Muscle of leg (tissue), 11 donors: ENCODE results near the gene CALHM1. TPM values are rescaled to one million over a fixed set of nuclear protein-coding genes. Genes with fewer than 3 reads are reported as not detected.
A peak's percentile ranks its signal among the peaks of the same experiment; 100 is the strongest.

Source experiments
- DNase-seq: peaks from one replicate; pipeline ENCODE4 v3.0.0; 2013
- H3K27ac ChIP-seq: one replicate; pipeline ENCODE4 v1.5.1; 2013; ENCODE audit warnings: mild to moderate bottlenecking, low read length, control low read depth
- H3K27me3 ChIP-seq: one replicate; pipeline ENCODE4 v1.6.1; 2013; ENCODE audit warnings: low read length; ENCODE audit not compliant: control insufficient read depth, insufficient read depth
- H3K36me3 ChIP-seq: one replicate; pipeline ENCODE4 v1.6.1; 2013; ENCODE audit warnings: low read length; ENCODE audit not compliant: control insufficient read depth, insufficient read depth
- H3K4me1 ChIP-seq: one replicate; pipeline ENCODE4 v1.6.1; 2013; ENCODE audit warnings: low read length; ENCODE audit not compliant: control insufficient read depth, insufficient read depth
- H3K4me3 ChIP-seq: one replicate; pipeline ENCODE4 v1.5.1; 2013; ENCODE audit warnings: low read length, control low read depth
- H3K9me3 ChIP-seq: replicated peaks from 2 replicates; pipeline ENCODE4 v1.6.1; 2013; ENCODE audit warnings: low read depth, low read length; ENCODE audit not compliant: control insufficient read depth
- WGBS: methylation state at CpG from one replicate; pipeline ENCODE4 v1.1.5; 2013; ENCODE audit warnings: missing lambda C conversion rate; ENCODE audit not compliant: insufficient coverage; 5-methylcytosine and 5-hydroxymethylcytosine counted together
- polyA plus RNA-seq, 8 donors: library from polyadenylated mRNA; unstranded; fragments of 120-200 nt; gene quantifications; one replicate each; pipeline versions ENCODE4 v1.2.1 to v1.2.3, GENCODE V29; 2013; ENCODE audit warnings: inconsistent platforms in 1 of 8, low replicate concordance in 1 of 8; ENCODE audit not compliant: insufficient read length in 8 of 8, insufficient read depth in 1 of 8
- total RNA-seq: library from RNA; stranded (reverse); fragments of 120-200 nt; gene quantifications from one replicate; pipeline ENCODE4 v1.2.4, GENCODE V29; 2013

CALHM1 gene
- total and polyA plus RNA-seq, 9 donors = 0.05 to 0.43 (median 0.08) TPM; not detected in 3

DNA sequence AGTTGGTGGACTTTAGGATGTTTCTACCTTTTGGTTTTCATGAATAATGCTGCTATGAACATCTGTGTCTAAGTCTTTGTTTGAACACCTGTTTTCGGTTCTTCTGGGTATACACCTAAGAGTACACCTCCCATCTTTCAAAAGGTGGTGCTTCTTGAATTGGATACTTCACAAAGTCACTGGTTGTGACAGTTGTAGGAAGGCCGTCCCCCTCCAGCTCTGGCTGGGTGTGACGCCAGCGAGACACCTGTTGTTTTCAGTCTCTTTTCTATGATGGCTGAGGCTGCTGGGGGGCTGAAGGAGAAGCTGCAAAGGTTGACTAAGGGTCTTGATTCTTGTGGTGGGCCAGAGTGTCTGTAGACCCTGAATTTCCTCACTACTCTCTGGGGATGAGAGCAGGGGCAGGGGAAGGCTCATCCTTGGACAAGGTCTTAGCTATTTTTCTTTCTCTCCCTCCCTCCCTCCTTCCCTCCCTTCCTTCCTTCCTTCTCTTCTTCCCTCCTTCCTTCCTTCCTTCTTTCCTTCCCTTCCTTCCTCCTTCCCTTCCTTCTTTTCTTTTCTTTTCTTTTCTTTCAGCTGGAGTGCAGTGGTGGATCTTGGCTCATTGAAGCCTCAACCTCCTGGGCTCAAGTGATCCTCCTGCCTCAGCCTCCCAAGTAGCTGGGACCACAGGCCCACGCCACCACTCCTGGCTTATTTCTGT, 40.4 kb upstream of the CALHM1 start:
- DNase-seq = peak; percentile 37
- H3K4me1 ChIP-seq = peaks cover 9% of the 10 kb centered on the region
- H3K36me3 ChIP-seq = no peaks in the 10 kb centered on the region
- H3K9me3 ChIP-seq = no peaks in the 10 kb centered on the region
- H3K4me3 ChIP-seq = no peak overlapping the region
- WGBS = 89% methylated on average over 3 of the region's 5 CpGs
- no peak overlapping the region for H3K27ac ChIP-seq
- peaks cover 30% of the 10 kb centered on the region for H3K27me3 ChIP-seq

GRCh38 chr10:103497161-103497915, 38.6 kb upstream of the CALHM1 start:
- Histone ChIP-seq H3K36me3 (no peaks in the 10 kb centered on the region), H3K27me3 (peaks cover 33% of the 10 kb centered on the region), H3K27ac (no peak overlapping the region), H3K4me1 (peaks cover 20% of the 10 kb centered on the region), H3K4me3 (no peak overlapping the region), H3K9me3 (no peaks in the 10 kb centered on the region)
- WGBS = 89% methylated on average over 5 of the region's 8 CpGs
- DNase-seq = no peak

DNA sequence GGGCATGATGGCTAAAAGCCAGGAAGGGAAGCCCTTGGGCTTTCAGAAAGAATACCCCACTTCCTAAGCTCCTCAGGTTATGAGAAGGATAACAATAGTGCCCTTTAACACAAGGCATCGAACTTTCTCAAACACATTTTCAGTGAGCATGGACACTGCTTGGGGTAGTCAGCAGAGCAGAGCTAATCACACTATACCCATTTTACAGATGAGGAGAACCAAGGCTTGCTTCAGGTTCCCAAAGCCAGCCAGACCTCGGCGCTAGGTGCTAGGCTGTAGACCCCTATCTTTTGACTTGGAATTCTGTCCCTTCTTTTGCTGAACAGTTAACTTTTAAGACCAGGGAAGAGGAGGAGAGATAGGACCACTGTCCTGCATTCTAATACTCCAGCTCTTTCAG, 36.6 kb upstream of the CALHM1 start:
- H3K9me3 ChIP-seq = no peaks in the 10 kb centered on the region
- no CpG with 5 or more reads among the region's 3 CpGs for WGBS
- H3K27me3 ChIP-seq = peaks cover 31% of the 10 kb centered on the region
- no peak overlapping the region for H3K4me3 ChIP-seq
- H3K36me3 ChIP-seq = no peaks in the 10 kb centered on the region
- no peak for DNase-seq
- H3K27ac ChIP-seq = no peak overlapping the region
- peaks cover 39% of the 10 kb centered on the region for H3K4me1 ChIP-seq

DNA sequence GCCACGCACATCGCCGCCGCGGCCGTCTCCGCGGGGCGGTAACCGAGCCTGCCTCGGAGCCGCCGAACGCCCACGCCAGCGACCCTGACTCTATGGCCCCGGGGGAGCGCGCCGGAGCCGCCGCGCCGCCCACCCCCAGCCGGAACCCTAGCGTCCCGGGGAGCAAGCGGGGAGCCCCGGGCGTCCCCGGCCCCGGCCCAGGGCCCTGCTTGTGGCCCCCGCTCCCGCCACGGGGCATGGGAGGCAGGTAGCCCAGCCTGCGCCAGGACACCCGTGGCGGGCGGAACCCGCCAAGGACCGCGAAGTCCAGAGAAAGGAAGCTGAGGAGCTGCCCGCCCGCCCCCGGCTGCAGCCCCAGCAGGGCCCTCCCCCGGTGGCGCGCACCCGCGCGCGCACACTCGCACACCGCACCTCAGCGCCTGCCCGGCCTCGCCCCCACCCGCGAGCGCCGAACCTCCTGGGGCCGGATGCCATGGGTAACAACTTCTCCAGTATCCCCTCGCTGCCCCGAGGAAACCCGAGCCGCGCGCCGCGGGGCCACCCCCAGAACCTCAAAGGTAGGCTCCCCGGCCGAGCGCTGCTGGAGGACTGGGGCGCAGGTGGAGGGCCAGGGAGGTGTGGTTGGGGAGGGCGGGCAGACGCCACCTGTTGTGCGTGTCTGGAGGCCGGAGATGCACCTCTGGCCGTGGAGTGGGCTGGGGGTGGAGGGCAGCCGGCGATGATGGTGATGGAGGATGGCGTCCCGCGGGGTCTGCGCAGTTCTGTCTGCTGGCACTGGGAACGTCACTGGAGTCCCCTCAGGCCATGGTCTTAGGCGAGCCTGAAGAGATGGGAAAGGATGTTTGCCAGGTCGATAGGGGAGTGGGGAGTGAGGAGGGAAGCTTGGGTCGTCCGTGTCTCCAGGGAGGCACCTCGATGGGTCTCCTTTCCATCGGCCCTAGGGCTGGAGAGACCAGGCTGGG, 35.5 kb upstream of the CALHM1 start:
- under 1% methylated on average over 86 of the region's 92 CpGs for WGBS
- H3K36me3 ChIP-seq = no peaks in the 10 kb centered on the region
- no peaks in the 10 kb centered on the region for H3K9me3 ChIP-seq
- peaks cover 40% of the 10 kb centered on the region for H3K4me1 ChIP-seq
- peak; percentile 29 for DNase-seq
- no peak overlapping the region for H3K27ac ChIP-seq
- H3K27me3 ChIP-seq = peaks cover 31% of the 10 kb centered on the region
- peak overlapping the region; percentile 49 for H3K4me3 ChIP-seq

DNA sequence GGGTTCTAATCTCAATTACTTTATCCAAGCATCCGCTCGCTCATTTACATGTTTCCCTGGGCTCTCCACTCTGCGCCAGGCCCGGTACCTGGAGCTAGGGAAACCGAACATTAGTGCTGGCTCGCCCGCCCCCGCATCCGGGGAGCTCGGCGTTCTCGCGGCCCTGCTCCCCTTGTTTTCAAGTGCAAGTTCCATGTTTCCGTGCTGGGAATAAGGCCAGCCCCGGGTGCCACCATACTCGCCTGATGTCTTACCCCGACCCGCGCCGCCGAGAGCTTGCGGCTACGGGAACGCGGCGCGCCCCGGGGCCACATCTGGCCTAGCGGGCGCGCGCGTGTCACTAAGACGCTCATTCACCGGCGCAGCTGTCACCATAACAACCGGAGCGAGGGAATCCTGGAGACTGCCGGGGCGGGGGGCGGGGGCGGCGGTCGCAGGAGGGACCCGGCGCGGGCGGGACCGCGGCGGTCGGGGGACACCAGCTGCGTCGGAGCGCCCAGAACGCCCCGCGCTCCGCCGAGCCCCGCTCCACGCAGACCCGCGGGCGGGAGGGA, 34.7 kb upstream of the CALHM1 start, which contains the start of gene NEURL1:
Gene NEURL1, plus strand, starts transcription at position 344 of the 554 bp plus-strand sequence. CDS start 683 bp downstream, outside the sequence.
- peak; percentile 81 for DNase-seq
- peak within 1 kb of the TSS; percentile 49 for H3K4me3 ChIP-seq
- peaks cover 38% of the 10 kb centered on the region for H3K4me1 ChIP-seq
- no peaks in the 10 kb centered on the region for H3K9me3 ChIP-seq
- H3K36me3 ChIP-seq = no peaks in the 10 kb centered on the region
- H3K27ac ChIP-seq = peak within 1 kb of the TSS; percentile 65
- peaks cover 31% of the 10 kb centered on the region for H3K27me3 ChIP-seq
- 1% methylated on average over 65 of the region's 65 CpGs for WGBS

DNA sequence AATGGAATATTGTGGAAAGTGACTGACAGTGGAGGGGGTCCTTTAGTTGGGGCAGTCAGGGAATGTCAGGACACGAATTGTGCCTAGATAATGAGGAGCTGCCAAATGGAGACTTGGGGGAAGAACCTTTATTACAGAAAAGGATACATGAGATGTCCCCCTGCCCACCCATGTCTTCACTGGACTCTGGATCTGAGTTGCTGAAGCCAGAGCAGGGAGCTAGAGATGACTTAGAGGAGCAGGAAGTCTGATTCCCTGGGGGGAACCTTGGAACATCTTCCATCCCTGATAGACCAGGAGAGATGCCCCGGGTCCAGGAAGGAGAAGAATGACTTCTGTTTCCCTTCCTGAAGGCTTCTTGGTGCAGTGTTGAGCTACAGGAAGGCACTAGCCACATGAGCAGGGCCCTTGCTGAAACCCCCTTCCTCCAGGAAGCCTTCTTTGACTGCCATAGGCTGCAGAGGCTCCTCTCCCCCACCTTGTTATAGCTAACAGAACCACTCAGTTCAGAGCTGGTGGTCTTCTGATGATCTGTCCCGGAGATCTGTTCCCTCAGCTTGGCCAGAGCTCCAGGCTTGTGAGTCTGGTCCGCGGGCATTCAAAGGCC, 34.1 kb upstream of the CALHM1 start:
- Histone ChIP-seq H3K36me3 (no peaks in the 10 kb centered on the region), H3K4me3 (no peak overlapping the region)

GRCh38 chr10:103491729-103492364, 33.1 kb upstream of the CALHM1 start:
- Histone ChIP-seq H3K4me1 (peaks cover 38% of the 10 kb centered on the region), H3K4me3 (no peak overlapping the region), H3K27me3 (peaks cover 25% of the 10 kb centered on the region), H3K36me3 (no peaks in the 10 kb centered on the region), H3K27ac (peak overlapping the region; percentile 65), H3K9me3 (no peaks in the 10 kb centered on the region)
- 27% methylated on average over 7 of the region's 7 CpGs for WGBS
- peak; percentile 89 for DNase-seq

More for the DNA sequence above, 34.1 kb upstream of the CALHM1 start:
- peaks cover 30% of the 10 kb centered on the region for H3K27me3 ChIP-seq
- no peaks in the 10 kb centered on the region for H3K9me3 ChIP-seq
- H3K4me1 ChIP-seq = peaks cover 38% of the 10 kb centered on the region
- DNase-seq = peak; percentile 36
- 48% methylated on average over 4 of the region's 5 CpGs for WGBS
- peak overlapping the region; percentile 65 for H3K27ac ChIP-seq

GRCh38 chr10:103490986-103491314, 32.2 kb upstream of the CALHM1 start:
- H3K27ac ChIP-seq = no peak overlapping the region
- H3K4me3 ChIP-seq = no peak overlapping the region
- no CpG with 5 or more reads among the region's 1 CpG for WGBS
- H3K9me3 ChIP-seq = no peaks in the 10 kb centered on the region
- DNase-seq = no peak
- no peaks in the 10 kb centered on the region for H3K36me3 ChIP-seq
- peaks cover 38% of the 10 kb centered on the region for H3K4me1 ChIP-seq
- H3K27me3 ChIP-seq = peaks cover 21% of the 10 kb centered on the region

- Histone ChIP-seq H3K27ac (no peak overlapping the region), H3K36me3 (no peaks in the 10 kb centered on the region), H3K9me3 (no peaks in the 10 kb centered on the region), H3K27me3 (peaks cover 3% of the 10 kb centered on the region), H3K4me3 (no peak overlapping the region), H3K4me1 (peaks cover 20% of the 10 kb centered on the region)
- WGBS = 70% methylated on average over 2 of the region's 2 CpGs
- DNase-seq = no peak
Measured at GRCh38 chr10:103487410-103487708, 28.7 kb upstream of the CALHM1 start.
